ENCODE measurements around the gene CSPG4.

GRCh38 chr15:75650908-75651809 is 61.5 kb downstream of the CSPG4 start:
- no peak for TF ChIP-seq CTCF (IDR thresholded peaks at IDR 0.05 in 8 of 11, conservative IDR thresholded peaks at IDR 0.05 in 3 of 11)
- TF ChIP-seq POLR2A (IDR thresholded peaks at IDR 0.05): no peak
